BLaER1 (cell line): ENCODE results near the gene MED8.

Experiments
- H3K27ac ChIP-seq: shearing (Covaris generic); formaldehyde crosslinking; 2 replicates; pipeline ENCODE4 v1.8.1; 2022
- H3K27me3 ChIP-seq: shearing (Covaris generic); formaldehyde crosslinking; 2 replicates; pipeline ENCODE4 v1.8.1; 2022
- H3K36me3 ChIP-seq: shearing (Covaris generic); formaldehyde crosslinking; 2 replicates; pipeline ENCODE4 v1.8.1; 2022
- H3K4me1 ChIP-seq: shearing (Covaris generic); formaldehyde crosslinking; 2 replicates; pipeline ENCODE4 v1.8.1; 2022
- H3K4me2 ChIP-seq: shearing (Covaris generic); formaldehyde crosslinking; 2 replicates; pipeline ENCODE4 v1.8.1; 2022
- H3K4me3 ChIP-seq: shearing (Covaris generic); formaldehyde crosslinking; 2 replicates; pipeline ENCODE4 v1.8.1; 2022
- H3K9ac ChIP-seq: shearing (Covaris generic); formaldehyde crosslinking; 2 replicates; pipeline ENCODE4 v1.8.1; 2022
- H3K9me3 ChIP-seq: shearing (Covaris generic); formaldehyde crosslinking; 2 replicates; pipeline ENCODE4 v1.8.1; 2022
- H4K20me1 ChIP-seq: shearing (Covaris generic); formaldehyde crosslinking; 2 replicates; pipeline ENCODE4 v1.8.1; 2022
- Cebpa-rat ChIP-seq: shearing (Covaris generic); IDR thresholded peaks from 2 replicates; pipeline ENCODE4 v1.8.1; 2022

Gene MED8

DNA sequence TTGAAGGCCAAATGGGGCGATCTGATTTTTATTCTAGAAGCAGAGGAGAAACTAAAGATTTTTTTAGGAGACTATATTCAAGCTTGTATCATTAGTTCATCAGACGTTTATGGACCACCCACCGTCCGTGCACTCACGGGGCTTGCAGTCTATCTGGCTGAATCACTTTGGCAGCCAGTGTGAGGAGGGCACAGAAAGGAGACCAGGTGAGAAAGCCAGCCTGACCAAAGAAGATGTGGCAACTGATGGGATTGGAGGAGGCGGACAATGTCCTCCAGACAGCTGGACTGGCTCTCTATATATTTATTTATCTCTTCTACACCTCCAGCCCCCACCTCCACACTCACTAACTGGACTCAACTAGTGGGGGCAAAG, 21.0 kb downstream of the MED8 start:
- Histone ChIP-seq H3K4me3 (peak overlapping the region; percentile 79), H3K4me1 (peaks cover 30% of the 10 kb centered on the region), H3K36me3 (peaks cover 24% of the 10 kb centered on the region), H3K9ac (peak overlapping the region; percentile 86), H3K4me2 (peak overlapping the region; percentile 75), H3K27ac (peak overlapping the region; percentile 88), H3K27me3 (no peaks in the 10 kb centered on the region), H3K9me3 (no peaks in the 10 kb centered on the region), H4K20me1 (peaks cover 16% of the 10 kb centered on the region)
- no peak for TF ChIP-seq Cebpa-rat

DNA sequence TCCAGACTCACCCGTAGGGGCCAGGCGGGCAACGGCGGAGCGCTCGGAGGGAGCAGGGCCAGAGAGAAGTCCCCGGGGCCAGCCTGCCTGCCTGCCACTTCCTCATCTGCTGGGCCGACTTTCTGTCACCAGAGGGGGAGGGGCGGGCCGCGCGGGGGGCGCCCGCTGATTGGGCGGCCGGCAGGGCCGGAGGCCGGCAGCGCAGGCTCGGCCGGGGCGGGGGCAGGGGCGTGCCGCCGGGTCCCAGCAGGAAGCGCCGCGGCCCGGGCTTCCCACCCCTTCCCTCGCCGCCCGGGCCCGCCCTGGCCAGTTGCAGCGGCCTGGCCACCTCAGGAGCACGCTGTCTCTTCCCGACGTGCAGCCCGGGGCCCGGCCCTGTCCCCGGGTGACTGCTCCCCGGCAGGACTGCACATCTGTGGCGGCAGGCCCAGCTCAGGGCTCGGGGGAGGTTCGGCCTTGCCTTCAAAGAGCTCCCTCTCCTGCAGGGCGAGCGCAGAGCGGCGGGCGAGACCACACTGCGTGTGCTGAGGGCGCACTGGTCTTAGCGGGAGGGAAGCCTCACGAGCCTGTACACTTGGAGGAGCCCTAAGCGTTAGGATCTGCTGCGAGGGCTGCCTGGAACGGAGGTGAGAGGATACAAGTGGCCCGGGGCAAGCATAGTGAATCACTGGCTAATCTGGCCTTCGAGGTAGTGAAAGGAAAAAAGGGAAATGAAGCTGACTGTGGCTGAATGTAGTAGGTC, 21.5 kb downstream of the MED8 start, which contains the start of gene ELOVL1:
TSS of gene ELOVL1 (minus strand) at position 108 of the 742 bp plus-strand sequence. CDS start 2,402 bp downstream, outside the sequence.
- peaks cover 33% of the 10 kb centered on the region for H3K4me1 ChIP-seq
- H3K9ac ChIP-seq, result peak within 1 kb of the TSS; percentile 86
- peaks cover 30% of the 10 kb centered on the region for H3K36me3 ChIP-seq
- TF ChIP-seq Cebpa-rat, result no peak
- no peaks in the 10 kb centered on the region for H3K9me3 ChIP-seq
- H3K4me3 ChIP-seq, result peak within 1 kb of the TSS; percentile 79
- H3K27me3 ChIP-seq, result no peaks in the 10 kb centered on the region
- H3K27ac ChIP-seq, result peak within 1 kb of the TSS; percentile 88
- peaks cover 18% of the 10 kb centered on the region for H4K20me1 ChIP-seq
- peak within 1 kb of the TSS; percentile 95 for H3K4me2 ChIP-seq

DNA sequence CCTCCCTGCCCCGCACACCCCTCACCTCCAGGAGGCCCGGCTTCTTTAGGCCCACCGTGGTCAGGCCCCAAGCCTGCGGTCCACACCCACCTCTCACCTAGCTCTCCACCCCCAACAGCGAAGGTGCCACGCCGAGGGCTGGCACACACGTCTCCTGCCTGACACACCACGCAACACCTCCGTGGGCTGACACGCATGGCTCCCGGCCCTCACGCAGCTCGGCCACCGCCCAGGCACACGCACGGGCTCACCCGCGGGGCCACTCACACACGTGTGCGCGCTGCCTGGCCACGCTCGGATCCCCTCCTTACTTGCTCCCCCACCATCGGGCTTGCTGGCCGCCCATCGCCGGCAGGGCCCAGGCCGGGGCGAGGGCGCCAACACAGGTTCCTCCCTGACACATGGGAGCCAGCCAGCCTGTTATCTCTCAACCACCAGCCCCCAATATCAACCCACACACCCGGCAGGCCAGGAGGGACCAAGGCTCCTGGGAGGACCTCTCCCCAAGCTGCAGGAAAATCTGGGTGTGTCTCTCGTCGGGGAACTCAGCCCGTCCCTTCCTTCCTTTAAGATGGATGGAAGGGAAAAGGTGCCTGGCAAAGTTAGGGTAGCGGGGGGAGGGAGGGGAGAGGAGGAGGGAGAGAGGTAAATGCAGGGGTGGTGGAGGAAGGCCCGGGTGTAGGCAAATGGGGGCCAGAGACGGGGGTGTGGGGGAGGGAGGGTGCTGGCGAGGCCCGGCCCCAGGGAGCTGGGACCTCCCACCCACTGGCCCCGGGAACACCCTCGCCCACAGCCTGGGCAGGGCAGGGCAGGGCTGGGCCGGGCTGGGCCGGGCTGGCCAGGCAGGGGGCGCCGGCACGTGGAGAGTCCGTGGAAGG, 22.3 kb downstream of the MED8 start:
- Histone ChIP-seq H3K4me2 (peak overlapping the region; percentile 95), H3K27ac (peak overlapping the region; percentile 88), H3K4me1 (peaks cover 33% of the 10 kb centered on the region), H3K9ac (peak overlapping the region; percentile 86), H3K27me3 (no peaks in the 10 kb centered on the region), H3K4me3 (peak overlapping the region; percentile 79), H4K20me1 (peaks cover 22% of the 10 kb centered on the region), H3K9me3 (no peaks in the 10 kb centered on the region), H3K36me3 (peaks cover 38% of the 10 kb centered on the region)
- TF ChIP-seq Cebpa-rat, result no peak

DNA sequence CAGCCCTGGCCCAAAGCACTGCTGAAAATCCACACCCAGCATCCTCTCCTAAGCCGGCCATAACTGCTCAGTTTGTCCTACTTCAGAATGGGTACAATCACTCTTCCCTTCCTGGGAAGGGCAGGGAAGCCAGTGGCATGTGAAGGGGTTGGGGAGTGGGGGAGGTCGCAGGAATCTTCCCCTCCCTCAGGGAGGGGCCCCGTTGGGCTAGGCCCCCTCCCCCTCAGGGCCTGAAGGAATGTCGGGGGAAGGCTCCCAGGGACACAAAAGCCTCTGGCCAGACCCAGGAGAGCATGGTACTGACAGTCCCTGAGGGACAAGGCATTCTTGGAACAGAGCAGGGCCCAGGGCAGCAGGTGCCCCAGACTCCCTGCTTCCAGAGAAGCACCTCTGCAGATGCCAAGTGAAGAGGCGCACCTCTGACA, 23.0 kb downstream of the MED8 start:
- Histone ChIP-seq H3K4me2 (peak overlapping the region; percentile 95), H3K4me1 (peaks cover 38% of the 10 kb centered on the region), H3K9ac (peak overlapping the region; percentile 86), H3K27ac (peak overlapping the region; percentile 88), H3K27me3 (no peaks in the 10 kb centered on the region), H4K20me1 (peaks cover 28% of the 10 kb centered on the region), H3K36me3 (peaks cover 44% of the 10 kb centered on the region), H3K9me3 (no peaks in the 10 kb centered on the region), H3K4me3 (peak overlapping the region; percentile 79)
- TF ChIP-seq Cebpa-rat, result no peak

DNA sequence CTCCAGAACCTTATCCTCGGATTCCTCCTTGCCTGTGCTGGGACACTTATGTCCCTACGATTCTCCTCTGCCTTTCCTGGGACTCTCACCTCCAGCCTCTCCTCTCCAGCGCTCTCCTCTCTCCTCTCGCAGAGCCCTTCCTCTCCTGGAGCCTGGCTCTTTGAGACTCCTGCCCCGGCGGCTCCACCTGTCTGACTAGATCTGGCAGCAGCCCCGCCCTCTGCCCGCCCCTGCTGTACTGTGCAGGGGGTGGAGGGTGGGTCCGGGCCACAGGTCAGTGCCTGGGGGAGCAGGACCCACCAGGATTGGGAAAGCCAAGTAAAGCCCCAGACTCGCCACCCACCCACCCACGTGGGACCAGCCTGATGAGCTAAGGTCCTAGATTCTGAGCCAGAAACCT, 23.4 kb downstream of the MED8 start:
- no peaks in the 10 kb centered on the region for H3K27me3 ChIP-seq
- H3K4me3 ChIP-seq, result peak overlapping the region; percentile 79
- H3K9me3 ChIP-seq, result no peaks in the 10 kb centered on the region
- H3K4me1 ChIP-seq, result peaks cover 43% of the 10 kb centered on the region
- H4K20me1 ChIP-seq, result peaks cover 32% of the 10 kb centered on the region
- peaks cover 49% of the 10 kb centered on the region for H3K36me3 ChIP-seq
- peak overlapping the region; percentile 86; the same call in 1 of the 2 replicates for H3K9ac ChIP-seq
- peak overlapping the region; percentile 95 for H3K4me2 ChIP-seq
- no peak for TF ChIP-seq Cebpa-rat
- 0 out of 2 replicates have a peak overlapping the region, but pooled peaks have one; percentile 88 for H3K27ac ChIP-seq

DNA sequence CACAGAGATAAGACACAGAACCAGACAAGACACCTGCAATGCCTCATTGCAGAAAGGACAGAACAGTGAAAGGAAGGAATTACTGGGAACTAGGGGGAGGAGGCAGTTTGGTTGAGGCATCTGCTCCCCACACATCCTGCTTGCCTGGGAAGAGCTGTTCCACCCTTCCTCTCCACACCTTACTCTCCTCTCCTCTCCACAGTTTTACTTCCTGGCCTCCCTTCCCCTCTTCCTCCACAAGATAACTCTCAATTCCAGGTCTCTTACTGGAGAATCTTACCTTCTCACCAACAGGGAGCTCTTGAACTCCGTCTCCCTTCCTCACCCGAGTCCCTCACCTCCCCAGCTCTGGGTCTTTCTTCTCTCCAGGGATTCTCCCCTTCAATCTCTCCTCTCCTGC, 23.9 kb downstream of the MED8 start:
- no peak overlapping the region for H3K4me3 ChIP-seq
- TF ChIP-seq Cebpa-rat, result no peak
- 0 out of 2 replicates have a peak overlapping the region, but pooled peaks have one; percentile 5 for H3K27ac ChIP-seq
- H3K4me2 ChIP-seq, result peak overlapping the region; percentile 95
- H3K9ac ChIP-seq, result peak overlapping the region; percentile 45; the same call in 1 of the 2 replicates
- H3K9me3 ChIP-seq, result no peaks in the 10 kb centered on the region
- no peaks in the 10 kb centered on the region for H3K27me3 ChIP-seq
- peaks cover 37% of the 10 kb centered on the region for H4K20me1 ChIP-seq
- H3K36me3 ChIP-seq, result peaks cover 54% of the 10 kb centered on the region
- peaks cover 48% of the 10 kb centered on the region for H3K4me1 ChIP-seq

DNA sequence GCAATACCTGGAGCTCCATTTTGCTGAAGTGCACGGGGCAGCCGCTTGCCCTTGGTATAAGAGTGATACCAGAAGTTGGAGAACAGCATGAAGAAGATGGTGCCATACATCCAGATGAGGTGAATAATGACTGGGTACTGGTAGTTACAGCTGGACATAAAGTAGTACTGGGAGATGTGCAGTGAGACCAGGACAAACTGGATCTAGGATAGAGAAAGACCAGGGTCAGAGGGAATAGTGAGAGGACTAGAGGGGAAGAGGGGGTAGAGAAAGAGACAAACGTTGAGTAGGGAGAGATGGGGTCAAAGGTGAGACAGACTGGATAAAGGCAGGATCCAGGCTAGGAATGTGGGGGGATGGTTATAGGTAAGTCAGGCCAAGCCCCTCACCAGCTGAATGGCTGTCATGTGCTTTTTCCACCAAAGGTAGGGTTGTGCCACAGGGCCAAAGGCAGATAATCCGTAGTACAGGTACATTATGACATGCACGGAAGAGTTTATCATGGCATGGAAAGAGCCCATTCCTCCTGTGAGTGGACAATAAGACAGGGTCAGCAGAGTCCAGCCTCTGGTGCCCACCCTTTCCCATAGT, 25.6 kb downstream of the MED8 start:
- no peak overlapping the region for H3K4me2 ChIP-seq
- H3K36me3 ChIP-seq, result peaks cover 65% of the 10 kb centered on the region
- peaks cover 62% of the 10 kb centered on the region for H3K4me1 ChIP-seq
- H3K27me3 ChIP-seq, result no peaks in the 10 kb centered on the region
- TF ChIP-seq Cebpa-rat, result no peak
- no peak overlapping the region for H3K9ac ChIP-seq
- no peak overlapping the region for H3K4me3 ChIP-seq
- H4K20me1 ChIP-seq, result peaks cover 53% of the 10 kb centered on the region
- no peak overlapping the region for H3K27ac ChIP-seq
- H3K9me3 ChIP-seq, result no peaks in the 10 kb centered on the region

DNA sequence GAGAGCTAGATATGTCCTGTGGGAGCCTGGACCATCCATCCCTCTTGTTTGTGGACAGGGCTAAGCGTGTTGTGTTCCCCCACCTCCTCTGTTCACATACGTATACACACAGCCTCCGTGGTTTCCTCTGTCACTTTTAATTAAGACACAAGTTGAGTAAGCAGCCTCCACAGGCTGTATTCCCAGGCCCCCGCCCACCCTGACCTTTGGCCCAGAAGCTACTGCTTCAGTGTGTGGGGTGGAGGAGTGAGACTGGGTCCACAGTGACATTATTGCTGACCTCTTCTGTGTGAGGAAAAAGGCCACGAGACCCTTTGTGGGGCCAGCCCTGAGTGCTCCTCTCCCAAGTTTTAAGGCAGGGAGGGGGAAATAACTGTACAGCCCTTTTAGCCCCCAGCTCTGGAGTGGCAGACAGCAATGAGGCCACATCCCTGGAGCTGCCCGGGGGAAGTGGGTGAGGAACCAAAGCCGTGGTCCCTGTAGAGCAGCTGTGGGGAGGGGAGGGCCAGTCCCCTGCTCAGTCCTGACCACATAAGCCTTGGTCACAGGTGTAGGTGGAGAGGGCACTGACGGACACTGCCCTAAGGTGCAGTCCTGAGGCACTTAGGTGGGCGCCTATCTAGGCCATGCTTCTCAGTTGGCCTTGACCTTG, 26.2 kb downstream of the MED8 start:
- Histone ChIP-seq H3K27ac (no peak overlapping the region), H3K4me3 (no peak overlapping the region), H3K4me2 (no peak overlapping the region), H3K9ac (no peak overlapping the region), H3K9me3 (no peaks in the 10 kb centered on the region), H4K20me1 (peaks cover 54% of the 10 kb centered on the region), H3K27me3 (no peaks in the 10 kb centered on the region), H3K4me1 (peaks cover 56% of the 10 kb centered on the region), H3K36me3 (peaks cover 65% of the 10 kb centered on the region)
- TF ChIP-seq Cebpa-rat, result no peak

DNA sequence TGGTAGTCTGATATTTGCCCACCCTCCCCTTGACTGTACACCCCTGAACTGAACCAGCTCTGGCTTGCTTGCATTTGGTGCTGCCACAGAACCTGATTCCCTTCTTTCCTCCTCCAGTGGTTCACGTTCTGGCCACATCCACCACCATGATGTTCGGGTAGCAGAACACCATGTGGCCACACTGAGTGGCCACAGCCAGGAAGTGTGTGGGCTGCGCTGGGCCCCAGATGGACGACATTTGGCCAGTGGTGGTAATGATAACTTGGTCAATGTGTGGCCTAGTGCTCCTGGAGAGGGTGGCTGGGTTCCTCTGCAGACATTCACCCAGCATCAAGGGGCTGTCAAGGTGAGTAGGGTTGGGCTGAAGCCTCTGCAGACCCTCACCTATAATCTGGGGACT, 29.0 kb downstream of the MED8 start:
- peak overlapping the region; percentile 82 for H3K4me3 ChIP-seq
- H3K4me1 ChIP-seq, result peaks cover 51% of the 10 kb centered on the region
- no peaks in the 10 kb centered on the region for H3K9me3 ChIP-seq
- H3K27me3 ChIP-seq, result no peaks in the 10 kb centered on the region
- H3K27ac ChIP-seq, result no peak overlapping the region
- H3K4me2 ChIP-seq, result peak overlapping the region; percentile 89
- peaks cover 61% of the 10 kb centered on the region for H3K36me3 ChIP-seq
- peak overlapping the region; percentile 35; the same call in 1 of the 2 replicates for H3K9ac ChIP-seq
- TF ChIP-seq Cebpa-rat, result no peak
- H4K20me1 ChIP-seq, result peaks cover 42% of the 10 kb centered on the region
